K562 (cell line): ENCODE measurements around the gene CYP11A1. TPM values are rescaled to one million over a fixed set of nuclear protein-coding genes. Genes with fewer than 3 reads are reported as not detected.

Experiments
- CXXC5 ChIP-seq: fragments of 250-450 bp; sonication (Bioruptor Pico); IDR thresholded peaks from 2 replicates; pipeline ENCODE4 v1.8.0; 2022; ENCODE audit warnings: inconsistent platforms, mild to moderate bottlenecking, moderate library complexity
- FOS ChIP-seq: IDR thresholded peaks from 3 replicates; pipeline ENCODE4 v1.6.1; 2011; ENCODE audit not compliant: insufficient read length; ENCODE audit errors: extremely low read depth
- KLF1 ChIP-seq: fragments of 450-650 bp; IDR thresholded peaks from 2 replicates; pipeline ENCODE4 v1.6.1; 2016; ENCODE audit warnings: missing genetic modification characterization, missing compliant biosample characterization
- RBM25 ChIP-seq: fragments of 200-400 bp; formaldehyde crosslinking; IDR thresholded peaks from 2 replicates; pipeline ENCODE4 v1.6.1; 2018; ENCODE audit warnings: low read length, low read depth, moderate library complexity; ENCODE audit not compliant: severe bottlenecking
- XRCC4 ChIP-seq: IDR thresholded peaks from one replicate; pipeline ENCODE4 v1.6.1; 2011; ENCODE audit not compliant: insufficient read depth, insufficient read length; ENCODE audit errors: extremely low read depth
- ZFP30 ChIP-seq: fragments of 250-450 bp; sonication (Bioruptor Pico); IDR thresholded peaks from 2 replicates; pipeline ENCODE4 v1.8.0; 2022; ENCODE audit warnings: moderate library complexity, mild to moderate bottlenecking, inconsistent platforms, borderline replicate concordance
- ZNF140 ChIP-seq: fragments of 250-450 bp; sonication (Bioruptor Pico); IDR thresholded peaks from 2 replicates; pipeline ENCODE4 v1.8.0; 2021; ENCODE audit warnings: moderate library complexity, mild to moderate bottlenecking, inconsistent platforms
- ZNF146 ChIP-seq: IDR thresholded peaks from one replicate; pipeline ENCODE4 v1.6.1; 2018; ENCODE audit warnings: missing compliant biosample characterization; ENCODE audit not compliant: unreplicated experiment
- ZNF174 ChIP-seq: fragments of 250-450 bp; sonication (Bioruptor Pico); IDR thresholded peaks from 2 replicates; pipeline ENCODE4 v1.4.0; 2020; ENCODE audit warnings: mild to moderate bottlenecking
- ZNF76 ChIP-seq: fragments of 250-450 bp; sonication (Bioruptor Pico); IDR thresholded peaks from 2 replicates; pipeline ENCODE4 v1.4.0; 2020; ENCODE audit warnings: mild to moderate bottlenecking, moderate library complexity, borderline replicate concordance
- polyA plus RNA-seq, 8 experiments: library from polyadenylated mRNA; depleted of rRNA in 4 of 8; stranded (reverse) in 5 of 8; unstranded in 3 of 8; fragments of >200 nt; fragmentation: Nextera tagmentation in 2 of 8; fragmentation: Illumina TruSeq in 1 of 8; extraction: Ambion mirVana in 2 of 8; extraction: Trizol in 1 of 8; gene quantifications; 2 replicates each; pipeline versions ENCODE4 v1.2.1 to v1.2.3, GENCODE V29; 2011 to 2014; ENCODE audit warnings: inconsistent platforms in 1 of 8, missing spikeins in 1 of 8
- total RNA-seq, 7 experiments: library from RNA; depleted of rRNA in 6 of 7; stranded (reverse); fragments of >200 nt in 6 of 7; fragmentation: Illumina TruSeq in 2 of 7; extraction: Trizol in 2 of 7; gene quantifications; 2 replicates each; pipeline versions ENCODE4 v1.2.1 to v1.2.3, GENCODE V29; 2011 to 2021; ENCODE audit warnings: low replicate concordance in 1 of 7
- TF ChIP-seq, protein P1 (sequence below): fragments of 250-450 bp; sonication (Bioruptor Pico); IDR thresholded peaks from 2 replicates; pipeline ENCODE4 v1.8.0; 2021; ENCODE audit warnings: mild to moderate bottlenecking, moderate library complexity
- TF ChIP-seq, protein P2 (sequence below), 2 experiments: fragments of 450-650 bp; formaldehyde crosslinking in 1 of 2; IDR thresholded peaks; 2 replicates each; pipeline versions ENCODE4 v1.4.0 to v1.6.1; 2014 to 2020; ENCODE audit warnings: mild to moderate bottlenecking in 2 of 2, borderline replicate concordance in 1 of 2, low read depth in 1 of 2
- TF ChIP-seq, protein P3 (sequence below): fragments of 450-650 bp; IDR thresholded peaks from 2 replicates; pipeline ENCODE4 v1.6.1; 2016
- TF ChIP-seq, protein P4 (sequence below): fragments of 450-650 bp; formaldehyde crosslinking; IDR thresholded peaks from 2 replicates; pipeline ENCODE4 v1.4.0; 2020; ENCODE audit warnings: mild to moderate bottlenecking, mixed read lengths

The CYP11A1 gene
- total and polyA plus RNA-seq, 9 of the 15 experiments (the other 6 are each of a cell fraction or from before 2014, with no cell fraction given), result 0.06 to 0.24 (median 0.10) TPM; not detected in 4

DNA sequence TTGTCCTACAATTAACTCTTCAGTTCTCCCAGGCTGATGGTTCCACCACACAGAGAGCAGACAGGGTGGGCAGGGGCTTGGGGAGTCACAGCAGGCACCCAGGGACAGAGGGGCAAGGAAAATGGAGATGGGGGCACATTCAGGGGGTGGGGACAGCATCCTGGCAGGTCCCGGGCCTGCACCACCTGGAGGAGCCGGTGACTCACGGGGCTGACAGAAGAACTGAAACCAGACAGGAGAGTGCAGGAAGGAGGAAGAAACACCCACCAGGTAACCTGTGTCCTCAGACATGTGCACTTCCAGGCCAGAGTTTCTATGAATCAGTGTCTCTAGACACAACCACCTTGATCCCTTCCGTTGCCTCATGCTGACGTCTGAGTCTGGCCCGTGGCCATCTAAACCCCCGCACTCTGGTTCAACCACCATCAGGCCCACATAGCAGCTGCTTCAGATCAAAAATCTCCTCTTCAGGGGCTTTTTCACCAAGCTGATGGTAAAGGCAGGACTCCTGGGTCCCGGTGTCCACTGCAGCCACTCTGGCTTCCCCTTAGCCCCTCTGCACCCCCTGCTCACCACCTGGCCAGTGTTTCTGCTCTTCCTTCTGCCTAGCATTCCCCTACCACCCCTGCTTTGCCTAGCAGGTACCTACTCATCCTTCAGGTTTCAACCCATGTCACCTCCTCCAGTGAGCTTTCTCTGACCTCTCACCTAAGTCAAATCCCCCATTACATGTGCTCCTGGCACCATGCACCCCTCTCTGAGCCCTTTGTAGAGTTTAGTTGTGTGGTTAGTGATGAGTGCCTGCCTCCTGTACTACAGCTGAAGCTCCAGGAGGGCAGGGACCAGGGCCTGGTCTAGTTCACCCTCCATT, 16.5 kb upstream of the CYP11A1 start (continued):
- TF ChIP-seq, protein P1, sequence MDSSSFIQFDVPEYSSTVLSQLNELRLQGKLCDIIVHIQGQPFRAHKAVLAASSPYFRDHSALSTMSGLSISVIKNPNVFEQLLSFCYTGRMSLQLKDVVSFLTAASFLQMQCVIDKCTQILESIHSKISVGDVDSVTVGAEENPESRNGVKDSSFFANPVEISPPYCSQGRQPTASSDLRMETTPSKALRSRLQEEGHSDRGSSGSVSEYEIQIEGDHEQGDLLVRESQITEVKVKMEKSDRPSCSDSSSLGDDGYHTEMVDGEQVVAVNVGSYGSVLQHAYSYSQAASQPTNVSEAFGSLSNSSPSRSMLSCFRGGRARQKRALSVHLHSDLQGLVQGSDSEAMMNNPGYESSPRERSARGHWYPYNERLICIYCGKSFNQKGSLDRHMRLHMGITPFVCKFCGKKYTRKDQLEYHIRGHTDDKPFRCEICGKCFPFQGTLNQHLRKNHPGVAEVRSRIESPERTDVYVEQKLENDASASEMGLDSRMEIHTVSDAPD (CRISPR knock-in tag), result no peak
- TF ChIP-seq ZNF76, result no peak
- TF ChIP-seq, protein P2, sequence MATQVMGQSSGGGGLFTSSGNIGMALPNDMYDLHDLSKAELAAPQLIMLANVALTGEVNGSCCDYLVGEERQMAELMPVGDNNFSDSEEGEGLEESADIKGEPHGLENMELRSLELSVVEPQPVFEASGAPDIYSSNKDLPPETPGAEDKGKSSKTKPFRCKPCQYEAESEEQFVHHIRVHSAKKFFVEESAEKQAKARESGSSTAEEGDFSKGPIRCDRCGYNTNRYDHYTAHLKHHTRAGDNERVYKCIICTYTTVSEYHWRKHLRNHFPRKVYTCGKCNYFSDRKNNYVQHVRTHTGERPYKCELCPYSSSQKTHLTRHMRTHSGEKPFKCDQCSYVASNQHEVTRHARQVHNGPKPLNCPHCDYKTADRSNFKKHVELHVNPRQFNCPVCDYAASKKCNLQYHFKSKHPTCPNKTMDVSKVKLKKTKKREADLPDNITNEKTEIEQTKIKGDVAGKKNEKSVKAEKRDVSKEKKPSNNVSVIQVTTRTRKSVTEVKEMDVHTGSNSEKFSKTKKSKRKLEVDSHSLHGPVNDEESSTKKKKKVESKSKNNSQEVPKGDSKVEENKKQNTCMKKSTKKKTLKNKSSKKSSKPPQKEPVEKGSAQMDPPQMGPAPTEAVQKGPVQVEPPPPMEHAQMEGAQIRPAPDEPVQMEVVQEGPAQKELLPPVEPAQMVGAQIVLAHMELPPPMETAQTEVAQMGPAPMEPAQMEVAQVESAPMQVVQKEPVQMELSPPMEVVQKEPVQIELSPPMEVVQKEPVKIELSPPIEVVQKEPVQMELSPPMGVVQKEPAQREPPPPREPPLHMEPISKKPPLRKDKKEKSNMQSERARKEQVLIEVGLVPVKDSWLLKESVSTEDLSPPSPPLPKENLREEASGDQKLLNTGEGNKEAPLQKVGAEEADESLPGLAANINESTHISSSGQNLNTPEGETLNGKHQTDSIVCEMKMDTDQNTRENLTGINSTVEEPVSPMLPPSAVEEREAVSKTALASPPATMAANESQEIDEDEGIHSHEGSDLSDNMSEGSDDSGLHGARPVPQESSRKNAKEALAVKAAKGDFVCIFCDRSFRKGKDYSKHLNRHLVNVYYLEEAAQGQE (IDR thresholded peaks at IDR 0.05; ENCODE audit: borderline replicate concordance), result peak; percentile 78
- TF ChIP-seq, protein P2 (CRISPR knock-in tag; IDR thresholded peaks at IDR 0.05; ENCODE audit: low read depth), result no peak
- no peak for TF ChIP-seq ZNF174 (CRISPR knock-in tag)
- TF ChIP-seq ZNF140 (CRISPR knock-in tag), result no peak
- TF ChIP-seq ZFP30, result no peak
- TF ChIP-seq, protein P3, sequence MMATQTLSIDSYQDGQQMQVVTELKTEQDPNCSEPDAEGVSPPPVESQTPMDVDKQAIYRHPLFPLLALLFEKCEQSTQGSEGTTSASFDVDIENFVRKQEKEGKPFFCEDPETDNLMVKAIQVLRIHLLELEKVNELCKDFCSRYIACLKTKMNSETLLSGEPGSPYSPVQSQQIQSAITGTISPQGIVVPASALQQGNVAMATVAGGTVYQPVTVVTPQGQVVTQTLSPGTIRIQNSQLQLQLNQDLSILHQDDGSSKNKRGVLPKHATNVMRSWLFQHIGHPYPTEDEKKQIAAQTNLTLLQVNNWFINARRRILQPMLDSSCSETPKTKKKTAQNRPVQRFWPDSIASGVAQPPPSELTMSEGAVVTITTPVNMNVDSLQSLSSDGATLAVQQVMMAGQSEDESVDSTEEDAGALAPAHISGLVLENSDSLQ, result 0 out of 2 replicates have a peak, but pooled peaks have one; percentile 6
- no peak for TF ChIP-seq CXXC5 (CRISPR knock-in tag)
- no peak for TF ChIP-seq RBM25
- TF ChIP-seq XRCC4, result no peak
- no peak for TF ChIP-seq FOS
- TF ChIP-seq ZNF146 (CRISPR knock-in tag), result no peak
- TF ChIP-seq, protein P4, sequence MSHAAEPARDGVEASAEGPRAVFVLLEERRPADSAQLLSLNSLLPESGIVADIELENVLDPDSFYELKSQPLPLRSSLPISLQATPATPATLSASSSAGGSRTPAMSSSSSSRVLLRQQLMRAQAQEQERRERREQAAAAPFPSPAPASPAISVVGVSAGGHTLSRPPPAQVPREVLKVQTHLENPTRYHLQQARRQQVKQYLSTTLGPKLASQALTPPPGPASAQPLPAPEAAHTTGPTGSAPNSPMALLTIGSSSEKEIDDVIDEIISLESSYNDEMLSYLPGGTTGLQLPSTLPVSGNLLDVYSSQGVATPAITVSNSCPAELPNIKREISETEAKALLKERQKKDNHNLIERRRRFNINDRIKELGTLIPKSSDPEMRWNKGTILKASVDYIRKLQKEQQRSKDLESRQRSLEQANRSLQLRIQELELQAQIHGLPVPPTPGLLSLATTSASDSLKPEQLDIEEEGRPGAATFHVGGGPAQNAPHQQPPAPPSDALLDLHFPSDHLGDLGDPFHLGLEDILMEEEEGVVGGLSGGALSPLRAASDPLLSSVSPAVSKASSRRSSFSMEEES (CRISPR knock-in tag), result no peak
- TF ChIP-seq KLF1, result no peak
